CD4-positive, CD25-positive, alpha-beta regulatory T cell (primary cell): Measurements from ENCODE around the gene ZNG1B. TPM values are rescaled to one million over a fixed set of nuclear protein-coding genes. Genes with fewer than 3 reads are reported as not detected.
"Not testable (repeated sequence)": the region's sequence is repeated elsewhere in the genome, so short reads cannot be mapped to it uniquely, and the experiment has no call there.

Experiments used
- ATAC-seq, 2 donors: fragments of 150-1000 bp; cut with Tn5 transposase; one replicate each; pipeline ENCODE4 v1.10.0; 2021; ENCODE audit warnings: low read depth in 2 of 2, moderate number of reproducible peaks in 2 of 2, moderate library complexity in 1 of 2
- DNase-seq, 3 donors: peaks; one replicate each; pipeline versions ENCODE4 v3.0.0 to v3.0.0-alpha.2; 2012 to 2022; ENCODE audit warnings: mixed read lengths in 1 of 3
- H3K27ac ChIP-seq: one replicate; pipeline ENCODE4 v1.7.0; 2013; ENCODE audit warnings: mild to moderate bottlenecking, low read length; ENCODE audit not compliant: insufficient read depth, poor library complexity, severe bottlenecking
- H3K27me3 ChIP-seq: one replicate; pipeline ENCODE4 v1.7.0; 2013; ENCODE audit warnings: low read length; ENCODE audit not compliant: control insufficient read depth, insufficient read depth
- H3K36me3 ChIP-seq: one replicate; pipeline ENCODE4 v1.7.0; 2013; ENCODE audit warnings: mild to moderate bottlenecking, low read length, moderate library complexity; ENCODE audit not compliant: control insufficient read depth, insufficient read depth
- H3K4me1 ChIP-seq: 2 replicates; pipeline ENCODE4 v1.7.0; 2013; ENCODE audit warnings: mild to moderate bottlenecking, low read length; ENCODE audit not compliant: insufficient read depth, control insufficient read depth, poor library complexity, severe bottlenecking
- H3K4me3 ChIP-seq: one replicate; pipeline ENCODE4 v1.7.0; 2013; ENCODE audit warnings: low read depth, mild to moderate bottlenecking, low read length, moderate library complexity
- H3K9me3 ChIP-seq, 2 experiments: 1 replicate in 1 of 2; 2 replicates in 1 of 2; pipeline ENCODE4 v1.7.0; 2013; ENCODE audit warnings: low read length in 2 of 2, mild to moderate bottlenecking in 1 of 2, moderate library complexity in 1 of 2; ENCODE audit not compliant: control insufficient read depth in 2 of 2
- H3K27ac Mint-ChIP-seq, 3 donors: one replicate each; pipeline ENCODE4 v1.8.0; 2020 to 2022; ENCODE audit warnings: mild to moderate bottlenecking in 3 of 3, mixed read lengths in 3 of 3, moderate library complexity in 2 of 3
- H3K27me3 Mint-ChIP-seq: one replicate; pipeline ENCODE4 v1.8.0; 2022; ENCODE audit warnings: mild to moderate bottlenecking, mixed read lengths
- H3K36me3 Mint-ChIP-seq: one replicate; pipeline ENCODE4 v1.8.0; 2020; ENCODE audit warnings: mixed read lengths
- H3K4me1 Mint-ChIP-seq, 4 donors: one replicate each; pipeline ENCODE4 v1.8.0; 2020 to 2022; ENCODE audit warnings: mixed read lengths in 4 of 4, mild to moderate bottlenecking in 1 of 4
- H3K4me3 Mint-ChIP-seq, 4 donors: one replicate each; pipeline ENCODE4 v1.8.0; 2020 to 2022; ENCODE audit warnings: mild to moderate bottlenecking in 4 of 4, mixed read lengths in 4 of 4, moderate library complexity in 3 of 4
- H3K9me3 Mint-ChIP-seq, 7 donors: one replicate each; pipeline ENCODE4 v1.8.0; 2020 to 2022; ENCODE audit warnings: mixed read lengths in 7 of 7, mild to moderate bottlenecking in 3 of 7, moderate library complexity in 2 of 7
- polyA plus RNA-seq, 4 donors: library from polyadenylated mRNA; unstranded; fragments of 300-500 nt; fragmentation: Illumina TruSeq; gene quantifications; one replicate each; pipeline ENCODE4 v1.2.3, GENCODE V29; 2021
- total RNA-seq: library from RNA; stranded (reverse); gene quantifications from one replicate; pipeline ENCODE4 v1.2.3, GENCODE V29; 2022

ZNG1B gene
- total and polyA plus RNA-seq, 5 donors from 2014 or later = 22.2 to 35.5 (median 32.8) TPM

DNA sequence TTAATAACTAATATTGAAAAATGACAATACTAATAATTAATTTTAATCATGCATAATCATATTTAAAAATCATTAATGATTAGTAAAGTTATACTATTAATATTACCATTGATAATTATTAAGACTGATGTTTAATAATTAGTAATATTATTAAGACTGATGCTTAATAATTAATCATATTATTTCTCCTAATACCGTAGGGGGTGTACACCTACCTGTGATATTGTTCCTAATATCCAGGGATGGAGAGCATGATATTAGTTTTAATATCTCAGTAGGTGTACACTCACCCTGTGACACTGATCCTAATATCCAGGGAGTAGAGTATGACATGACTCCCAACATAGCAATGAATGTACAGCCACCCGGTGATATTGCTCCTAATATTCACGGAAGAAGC lies 73.4 kb downstream of the ZNG1B start:
- DNase-seq, ATAC-seq, H3K4me3 Mint-ChIP-seq, H3K27ac ChIP-seq, H3K36me3 ChIP-seq, H3K36me3 Mint-ChIP-seq, H3K27ac Mint-ChIP-seq, H3K4me1 Mint-ChIP-seq, H3K4me3 ChIP-seq, H3K9me3 Mint-ChIP-seq, H3K27me3 ChIP-seq, H3K4me1 ChIP-seq, H3K9me3 ChIP-seq: not testable (repeated sequence)
- peaks cover 12% of the 10 kb centered on the region for H3K27me3 Mint-ChIP-seq

DNA sequence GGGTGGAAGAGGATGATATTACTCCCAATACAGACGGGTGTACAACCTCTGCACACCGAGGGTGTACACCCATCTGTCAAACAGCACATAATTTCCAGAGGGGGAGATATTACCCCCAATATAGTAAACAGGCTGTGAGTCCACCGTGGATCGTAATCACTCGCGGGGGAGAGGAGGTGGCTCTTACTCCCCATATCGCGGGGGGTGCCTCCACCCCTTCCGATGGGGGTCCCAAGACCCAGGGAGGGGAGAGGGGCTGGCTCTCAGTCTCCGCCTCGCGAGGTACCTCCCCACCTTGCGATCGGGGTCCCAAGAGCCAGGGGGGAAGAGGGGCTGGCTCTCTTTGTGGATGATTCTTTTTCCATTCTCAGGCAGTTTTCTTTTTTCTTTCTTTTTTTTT lies 74.4 kb downstream of the ZNG1B start:
- H3K27me3 ChIP-seq = not testable (repeated sequence)

DNA sequence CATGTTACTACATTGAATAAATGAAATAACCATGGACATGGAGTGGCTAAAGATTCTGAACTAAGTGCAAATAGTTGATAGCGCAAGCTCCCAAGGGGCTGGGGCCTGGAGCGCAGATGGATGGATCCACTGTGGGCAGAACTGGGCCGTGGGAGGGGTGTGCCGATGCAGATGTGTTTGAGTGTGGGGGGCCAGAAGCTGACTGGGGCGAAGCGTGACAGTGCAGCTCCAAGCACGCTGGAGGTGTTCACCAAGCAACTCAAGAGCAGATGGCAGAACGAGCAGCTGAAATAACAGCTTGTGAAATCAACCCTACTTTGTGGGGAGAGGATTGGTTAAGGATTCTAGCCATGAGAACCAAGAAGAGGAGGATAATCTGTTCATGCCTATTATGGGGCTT lies 78.0 kb downstream of the ZNG1B start:
- H3K27ac ChIP-seq, H3K4me3 Mint-ChIP-seq, H3K4me1 ChIP-seq, ATAC-seq, H3K9me3 ChIP-seq, H3K36me3 ChIP-seq, H3K9me3 Mint-ChIP-seq, H3K27me3 Mint-ChIP-seq, H3K4me3 ChIP-seq, H3K4me1 Mint-ChIP-seq, H3K36me3 Mint-ChIP-seq, H3K27me3 ChIP-seq, DNase-seq, H3K27ac Mint-ChIP-seq: not testable (repeated sequence)

More for the DNA sequence above, 74.4 kb downstream of the ZNG1B start:
- peaks cover 12% of the 10 kb centered on the region for H3K27me3 Mint-ChIP-seq
- H3K4me3 ChIP-seq, H3K27ac ChIP-seq, H3K27ac Mint-ChIP-seq, DNase-seq, H3K4me3 Mint-ChIP-seq, ATAC-seq, H3K36me3 Mint-ChIP-seq, H3K4me1 Mint-ChIP-seq, H3K9me3 Mint-ChIP-seq, H3K9me3 ChIP-seq, H3K4me1 ChIP-seq, H3K36me3 ChIP-seq: not testable (repeated sequence)

DNA sequence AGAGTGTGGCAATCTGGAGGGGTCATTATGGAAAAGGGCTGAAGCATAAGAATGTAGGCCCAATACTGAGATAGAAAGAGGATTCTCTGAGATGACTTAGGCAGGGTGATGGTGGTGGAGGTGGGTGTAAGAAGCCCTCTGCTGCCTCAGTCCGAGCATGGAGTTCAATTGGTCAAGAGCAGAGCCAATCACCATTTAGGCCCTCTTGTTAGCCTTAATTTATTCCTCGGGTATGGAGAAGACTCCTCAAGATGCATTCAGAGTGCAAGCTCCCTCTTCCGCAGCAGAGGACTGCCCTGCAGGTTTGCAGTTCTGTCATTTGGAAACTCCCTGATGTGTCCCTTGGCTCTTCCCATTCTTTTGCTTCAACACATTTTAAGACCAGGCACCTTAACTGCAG lies 78.5 kb downstream of the ZNG1B start:
- not testable (repeated sequence) for H3K4me1 Mint-ChIP-seq, H3K9me3 ChIP-seq, H3K4me1 ChIP-seq, H3K27me3 ChIP-seq, ATAC-seq, H3K36me3 Mint-ChIP-seq, H3K27ac ChIP-seq, H3K4me3 Mint-ChIP-seq, H3K36me3 ChIP-seq, DNase-seq, H3K4me3 ChIP-seq, H3K9me3 Mint-ChIP-seq, H3K27ac Mint-ChIP-seq, H3K27me3 Mint-ChIP-seq

DNA sequence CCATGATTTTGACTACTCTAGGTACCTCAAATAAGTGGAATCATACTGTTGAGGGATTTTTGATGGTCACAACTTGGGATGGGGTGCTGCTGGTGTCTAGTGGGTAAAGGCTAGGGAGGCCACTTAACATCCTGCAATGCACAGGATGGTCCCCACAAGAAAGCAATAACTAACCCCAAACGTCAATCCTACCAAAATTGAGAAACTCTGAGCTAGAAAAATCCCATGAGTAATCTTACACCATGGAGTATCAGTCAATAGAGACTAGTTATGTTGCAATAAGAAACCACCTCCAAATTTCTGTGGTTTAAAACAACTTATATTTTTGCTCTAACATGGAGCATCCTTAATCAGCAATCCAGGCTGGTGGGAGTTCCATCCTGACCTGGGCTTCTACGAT lies 79.5 kb downstream of the ZNG1B start:
- H3K27ac ChIP-seq, H3K4me3 Mint-ChIP-seq, H3K27ac Mint-ChIP-seq, H3K4me1 Mint-ChIP-seq, H3K9me3 ChIP-seq, H3K27me3 Mint-ChIP-seq, H3K4me3 ChIP-seq, H3K36me3 Mint-ChIP-seq, H3K9me3 Mint-ChIP-seq, ATAC-seq, H3K27me3 ChIP-seq, H3K36me3 ChIP-seq, DNase-seq, H3K4me1 ChIP-seq: not testable (repeated sequence)

DNA sequence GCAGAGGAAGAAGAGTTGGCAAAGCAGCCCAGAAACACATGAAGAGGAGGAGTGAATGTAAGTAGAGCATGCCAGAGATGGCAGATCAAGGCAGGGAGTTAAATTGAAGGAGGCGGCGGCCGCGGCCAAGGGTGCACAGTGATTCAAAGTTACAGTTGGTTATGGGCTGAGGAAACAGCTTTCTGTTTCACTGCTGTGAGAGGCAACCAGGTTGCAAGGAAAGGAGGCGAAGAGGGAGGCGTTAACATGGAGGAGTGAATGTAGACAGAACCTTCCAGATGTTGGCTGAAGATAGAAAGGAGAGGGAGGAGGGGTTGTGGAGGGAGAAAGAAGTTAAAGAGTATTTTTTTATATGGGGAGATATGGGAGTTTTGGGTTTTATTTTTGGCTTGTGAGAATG lies 83.3 kb downstream of the ZNG1B start:
- not testable (repeated sequence) for DNase-seq, H3K4me3 ChIP-seq, H3K9me3 ChIP-seq, H3K4me1 Mint-ChIP-seq, H3K27me3 Mint-ChIP-seq, H3K4me1 ChIP-seq, H3K9me3 Mint-ChIP-seq, H3K27ac Mint-ChIP-seq, H3K36me3 ChIP-seq, ATAC-seq, H3K4me3 Mint-ChIP-seq, H3K27me3 ChIP-seq, H3K27ac ChIP-seq, H3K36me3 Mint-ChIP-seq

DNA sequence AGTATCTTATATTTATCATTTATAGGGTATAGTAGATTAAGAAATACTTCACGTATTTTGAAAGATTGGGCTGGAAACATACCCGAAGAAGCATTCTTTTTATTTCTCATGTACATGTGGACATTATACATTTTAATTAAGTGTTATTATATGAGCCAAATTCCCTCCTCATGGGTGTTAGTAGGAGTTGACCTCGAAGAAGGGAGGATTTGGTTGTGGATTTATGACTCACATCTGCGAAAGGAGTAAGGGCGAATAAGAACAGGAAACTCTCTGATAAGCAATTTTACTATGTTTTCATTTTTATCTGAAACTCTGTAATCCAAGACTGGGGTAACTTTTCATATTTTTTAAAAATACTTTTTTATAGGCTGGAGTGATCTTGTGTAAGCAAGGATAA lies 84.0 kb downstream of the ZNG1B start:
- not testable (repeated sequence) for H3K27ac ChIP-seq, DNase-seq

DNA sequence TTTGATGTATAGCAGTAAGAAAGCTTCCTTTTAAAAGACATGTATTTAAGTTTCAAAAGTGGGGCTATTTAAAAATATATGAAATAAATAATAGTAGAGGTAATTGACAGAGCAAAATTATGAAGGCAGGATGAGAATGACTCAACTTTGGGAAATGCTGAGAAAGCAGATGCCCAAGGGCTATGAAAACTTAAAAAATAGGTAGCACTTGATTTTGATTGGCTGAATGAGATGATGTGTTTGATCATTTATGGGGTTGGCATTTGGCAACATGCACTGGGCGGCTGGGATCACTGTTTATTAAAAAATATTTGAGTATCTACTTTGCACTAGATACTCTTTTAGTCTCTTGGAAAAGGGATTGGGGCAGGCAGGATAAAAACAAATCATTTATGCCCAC lies 87.5 kb downstream of the ZNG1B start:
- H3K4me1 ChIP-seq, H3K4me3 Mint-ChIP-seq, H3K4me3 ChIP-seq, H3K9me3 Mint-ChIP-seq, H3K36me3 Mint-ChIP-seq, H3K27me3 Mint-ChIP-seq, H3K4me1 Mint-ChIP-seq, H3K27ac Mint-ChIP-seq, H3K27ac ChIP-seq, ATAC-seq, DNase-seq, H3K27me3 ChIP-seq, H3K36me3 ChIP-seq, H3K9me3 ChIP-seq: not testable (repeated sequence)

More for the DNA sequence above, 84.0 kb downstream of the ZNG1B start:
- H3K27ac Mint-ChIP-seq, H3K4me1 Mint-ChIP-seq, H3K36me3 Mint-ChIP-seq, ATAC-seq, H3K27me3 ChIP-seq, H3K9me3 Mint-ChIP-seq, H3K9me3 ChIP-seq, H3K36me3 ChIP-seq, H3K4me3 ChIP-seq, H3K4me1 ChIP-seq, H3K4me3 Mint-ChIP-seq, H3K27me3 Mint-ChIP-seq: not testable (repeated sequence)
